ENCODE measurements around the gene MARCHF4. TPM values are rescaled to one million over a fixed set of nuclear protein-coding genes. Genes with fewer than 3 reads are reported as not detected.

The MARCHF4 gene
- total and polyA plus RNA-seq, 2 experiments from 2014 or later = 0.45 to 1.1 TPM

DNA sequence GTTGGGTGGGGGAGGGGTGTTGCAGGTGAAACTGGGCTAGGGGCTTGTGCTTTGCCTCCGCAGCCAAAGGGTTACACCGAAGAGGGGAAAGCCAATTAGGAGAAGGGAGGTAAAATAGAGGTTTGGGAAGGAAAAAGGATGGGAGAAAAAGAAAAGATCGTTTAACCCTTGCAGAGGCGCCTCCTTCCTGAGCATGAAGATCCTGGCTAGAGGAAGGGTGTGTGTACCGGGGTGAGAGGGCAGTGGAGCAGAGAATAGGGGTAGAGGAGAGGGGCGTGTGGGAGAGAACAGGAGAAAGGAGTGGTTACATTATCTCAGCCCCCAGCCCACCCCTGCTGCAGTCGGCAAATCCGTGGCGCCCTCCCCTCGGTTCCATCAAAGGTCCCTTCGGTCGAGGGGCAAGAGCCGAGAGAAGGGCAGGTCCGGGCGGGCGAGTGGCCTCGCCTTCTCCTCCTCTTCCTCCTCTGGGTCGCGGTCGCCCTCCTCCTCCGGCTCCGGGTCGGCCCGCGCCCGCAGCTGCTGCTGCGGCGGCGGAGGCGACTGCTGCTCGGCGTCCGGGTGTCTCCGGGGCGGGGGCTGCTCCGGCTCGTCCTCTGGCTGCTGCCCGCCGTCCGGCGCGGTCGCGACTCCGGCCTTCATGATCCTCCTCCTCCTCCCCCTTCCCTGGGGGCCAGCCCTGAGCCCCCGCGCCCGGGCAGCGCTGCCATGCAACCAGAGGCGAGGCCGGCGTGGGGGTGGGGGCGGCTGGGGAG lies 1.1 kb downstream of the MARCHF4 start:
- H3K27me3 Mint-ChIP-seq (ENCODE audit: insufficient read depth, low read depth, poor library complexity) = peaks cover 33% of the 10 kb centered on the region
- peak overlapping the region; percentile 95 for H3K4me2 ChIP-seq
- peaks cover 43% of the 10 kb centered on the region for H3K27me3 ChIP-seq (ENCODE audit: insufficient read depth)
- no peaks in the 10 kb centered on the region for H3K79me2 ChIP-seq (replicated peaks; ENCODE audit: insufficient read depth)
- H2AFZ ChIP-seq = peak overlapping the region; percentile 93
- TF ChIP-seq, protein P1, sequence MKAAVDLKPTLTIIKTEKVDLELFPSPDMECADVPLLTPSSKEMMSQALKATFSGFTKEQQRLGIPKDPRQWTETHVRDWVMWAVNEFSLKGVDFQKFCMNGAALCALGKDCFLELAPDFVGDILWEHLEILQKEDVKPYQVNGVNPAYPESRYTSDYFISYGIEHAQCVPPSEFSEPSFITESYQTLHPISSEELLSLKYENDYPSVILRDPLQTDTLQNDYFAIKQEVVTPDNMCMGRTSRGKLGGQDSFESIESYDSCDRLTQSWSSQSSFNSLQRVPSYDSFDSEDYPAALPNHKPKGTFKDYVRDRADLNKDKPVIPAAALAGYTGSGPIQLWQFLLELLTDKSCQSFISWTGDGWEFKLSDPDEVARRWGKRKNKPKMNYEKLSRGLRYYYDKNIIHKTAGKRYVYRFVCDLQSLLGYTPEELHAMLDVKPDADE (IDR thresholded peaks at IDR 0.05) = no peak; the same call in 1 of the 2 replicates
- TF ChIP-seq, protein P2, sequence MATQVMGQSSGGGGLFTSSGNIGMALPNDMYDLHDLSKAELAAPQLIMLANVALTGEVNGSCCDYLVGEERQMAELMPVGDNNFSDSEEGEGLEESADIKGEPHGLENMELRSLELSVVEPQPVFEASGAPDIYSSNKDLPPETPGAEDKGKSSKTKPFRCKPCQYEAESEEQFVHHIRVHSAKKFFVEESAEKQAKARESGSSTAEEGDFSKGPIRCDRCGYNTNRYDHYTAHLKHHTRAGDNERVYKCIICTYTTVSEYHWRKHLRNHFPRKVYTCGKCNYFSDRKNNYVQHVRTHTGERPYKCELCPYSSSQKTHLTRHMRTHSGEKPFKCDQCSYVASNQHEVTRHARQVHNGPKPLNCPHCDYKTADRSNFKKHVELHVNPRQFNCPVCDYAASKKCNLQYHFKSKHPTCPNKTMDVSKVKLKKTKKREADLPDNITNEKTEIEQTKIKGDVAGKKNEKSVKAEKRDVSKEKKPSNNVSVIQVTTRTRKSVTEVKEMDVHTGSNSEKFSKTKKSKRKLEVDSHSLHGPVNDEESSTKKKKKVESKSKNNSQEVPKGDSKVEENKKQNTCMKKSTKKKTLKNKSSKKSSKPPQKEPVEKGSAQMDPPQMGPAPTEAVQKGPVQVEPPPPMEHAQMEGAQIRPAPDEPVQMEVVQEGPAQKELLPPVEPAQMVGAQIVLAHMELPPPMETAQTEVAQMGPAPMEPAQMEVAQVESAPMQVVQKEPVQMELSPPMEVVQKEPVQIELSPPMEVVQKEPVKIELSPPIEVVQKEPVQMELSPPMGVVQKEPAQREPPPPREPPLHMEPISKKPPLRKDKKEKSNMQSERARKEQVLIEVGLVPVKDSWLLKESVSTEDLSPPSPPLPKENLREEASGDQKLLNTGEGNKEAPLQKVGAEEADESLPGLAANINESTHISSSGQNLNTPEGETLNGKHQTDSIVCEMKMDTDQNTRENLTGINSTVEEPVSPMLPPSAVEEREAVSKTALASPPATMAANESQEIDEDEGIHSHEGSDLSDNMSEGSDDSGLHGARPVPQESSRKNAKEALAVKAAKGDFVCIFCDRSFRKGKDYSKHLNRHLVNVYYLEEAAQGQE (IDR thresholded peaks at IDR 0.05; ENCODE audit: unreplicated experiment) = peak; percentile 13
- no peaks in the 10 kb centered on the region for H3K9me2 ChIP-seq (ENCODE audit: insufficient read depth)
- no peak overlapping the region for H3K27ac ChIP-seq (ENCODE audit: low read depth)
- no peak overlapping the region; the same call in 1 of the 2 replicates for H3K27ac Mint-ChIP-seq
- H3F3A ChIP-seq (replicated peaks; ENCODE audit: low read depth) = 0 out of 2 replicates have a peak, but pooled peaks cover 5% of the 10 kb centered on the region
- peak overlapping the region; percentile 68 for H3K4me3 ChIP-seq
- peaks cover 21% of the 10 kb centered on the region for H3K4me1 ChIP-seq (ENCODE audit: insufficient read depth)
- no peaks in the 10 kb centered on the region for H3K9me3 Mint-ChIP-seq
- no peaks in the 10 kb centered on the region for H3K36me3 ChIP-seq (ENCODE audit: insufficient read depth)
- ATAC-seq (peak; percentile 70), DNase-seq (ENCODE audit: low spot score) (peak; percentile 75)
- H3K4me1 Mint-ChIP-seq = peaks cover 40% of the 10 kb centered on the region
- no peaks in the 10 kb centered on the region; the same call in 2 of the 3 replicates for H3K36me3 Mint-ChIP-seq (ENCODE audit: low read depth)
- peak overlapping the region; percentile 87 for H3K4me3 Mint-ChIP-seq
- H4K20me1 ChIP-seq (replicated peaks; ENCODE audit: insufficient read depth) = no peaks in the 10 kb centered on the region

DNA sequence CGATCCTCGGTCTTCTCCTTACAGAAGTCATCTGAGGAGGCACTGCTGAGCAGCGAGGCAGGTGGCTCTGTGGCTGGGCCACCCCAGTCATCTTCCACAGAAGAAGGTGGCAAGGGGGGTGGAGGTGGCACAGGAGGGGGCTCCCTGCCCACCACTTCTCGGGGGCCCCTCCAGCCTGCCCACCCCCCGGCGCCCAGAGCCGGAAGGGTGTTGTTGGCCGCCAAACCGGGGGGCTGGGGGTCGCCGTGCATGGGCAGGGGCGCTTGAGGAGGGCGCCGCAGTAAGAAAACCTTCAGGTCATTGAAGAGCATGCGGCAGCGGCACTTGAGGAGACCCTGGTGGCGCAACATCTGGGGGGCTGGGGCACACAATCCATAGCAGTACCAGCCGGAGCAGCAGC lies 2.5 kb downstream of the MARCHF4 start:
- Histone ChIP-seq H3K27me3 (ENCODE audit: insufficient read depth) (peaks cover 43% of the 10 kb centered on the region), H4K20me1 (replicated peaks; ENCODE audit: insufficient read depth) (no peaks in the 10 kb centered on the region), H3K4me1 (ENCODE audit: insufficient read depth) (peaks cover 21% of the 10 kb centered on the region), H3K36me3 (ENCODE audit: insufficient read depth) (no peaks in the 10 kb centered on the region), H3K4me2 (peak overlapping the region; percentile 95; the same call in 1 of the 2 replicates), H2AFZ (no peak overlapping the region; the same call in 1 of the 2 replicates), H3F3A (replicated peaks; ENCODE audit: low read depth) (0 out of 2 replicates have a peak, but pooled peaks cover 5% of the 10 kb centered on the region), H3K4me3 (peak overlapping the region; percentile 68; the same call in 1 of the 2 replicates), H3K79me2 (replicated peaks; ENCODE audit: insufficient read depth) (no peaks in the 10 kb centered on the region), H3K9me2 (ENCODE audit: insufficient read depth) (0 out of 2 replicates have a peak, but pooled peaks cover 6% of the 10 kb centered on the region), H3K27ac (ENCODE audit: low read depth) (no peak overlapping the region)
- Mint-ChIP-seq H3K4me3 (peak overlapping the region; percentile 87; the same call in 1 of the 3 replicates), H3K9me3 (no peaks in the 10 kb centered on the region), H3K4me1 (peaks cover 40% of the 10 kb centered on the region), H3K27me3 (ENCODE audit: insufficient read depth, low read depth, poor library complexity) (peaks cover 33% of the 10 kb centered on the region), H3K27ac (no peak overlapping the region), H3K36me3 (ENCODE audit: low read depth) (no peaks in the 10 kb centered on the region; the same call in 2 of the 3 replicates)
- no peak for ATAC-seq
- DNase-seq (ENCODE audit: low spot score) = no peak
- TF ChIP-seq, protein P2 (IDR thresholded peaks at IDR 0.05; ENCODE audit: unreplicated experiment) = no peak
- TF ChIP-seq STAT1 (IDR thresholded peaks at IDR 0.05; ENCODE audit: unreplicated experiment) = no peak
- TF ChIP-seq JUNB (IDR thresholded peaks at IDR 0.05; ENCODE audit: unreplicated experiment) = no peak
- no peak for TF ChIP-seq CREB1 (CRISPR knock-in tag; IDR thresholded peaks at IDR 0.05; ENCODE audit: low read depth)
- no peak for TF ChIP-seq NANOG (IDR thresholded peaks at IDR 0.05; ENCODE audit: borderline replicate concordance)
- TF ChIP-seq ZNF114 (CRISPR knock-in tag; IDR thresholded peaks at IDR 0.05) = no peak
- TF ChIP-seq, protein P3, sequence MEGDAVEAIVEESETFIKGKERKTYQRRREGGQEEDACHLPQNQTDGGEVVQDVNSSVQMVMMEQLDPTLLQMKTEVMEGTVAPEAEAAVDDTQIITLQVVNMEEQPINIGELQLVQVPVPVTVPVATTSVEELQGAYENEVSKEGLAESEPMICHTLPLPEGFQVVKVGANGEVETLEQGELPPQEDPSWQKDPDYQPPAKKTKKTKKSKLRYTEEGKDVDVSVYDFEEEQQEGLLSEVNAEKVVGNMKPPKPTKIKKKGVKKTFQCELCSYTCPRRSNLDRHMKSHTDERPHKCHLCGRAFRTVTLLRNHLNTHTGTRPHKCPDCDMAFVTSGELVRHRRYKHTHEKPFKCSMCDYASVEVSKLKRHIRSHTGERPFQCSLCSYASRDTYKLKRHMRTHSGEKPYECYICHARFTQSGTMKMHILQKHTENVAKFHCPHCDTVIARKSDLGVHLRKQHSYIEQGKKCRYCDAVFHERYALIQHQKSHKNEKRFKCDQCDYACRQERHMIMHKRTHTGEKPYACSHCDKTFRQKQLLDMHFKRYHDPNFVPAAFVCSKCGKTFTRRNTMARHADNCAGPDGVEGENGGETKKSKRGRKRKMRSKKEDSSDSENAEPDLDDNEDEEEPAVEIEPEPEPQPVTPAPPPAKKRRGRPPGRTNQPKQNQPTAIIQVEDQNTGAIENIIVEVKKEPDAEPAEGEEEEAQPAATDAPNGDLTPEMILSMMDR (conservative IDR thresholded peaks at IDR 0.05; ENCODE audit: low read depth in 2 of 2) = no peak
- TF ChIP-seq EZH2phosphoT487 (IDR thresholded peaks at IDR 0.05; ENCODE audit: unreplicated experiment) = no peak
- no peak for TF ChIP-seq POLR2AphosphoS5 (IDR thresholded peaks at IDR 0.05; ENCODE audit: low read depth)
- TF ChIP-seq, protein P1 (IDR thresholded peaks at IDR 0.05) = no peak
- no peak for TF ChIP-seq EZH2 (IDR thresholded peaks at IDR 0.05; ENCODE audit: low read depth, unreplicated experiment)
